Ectodermal cell (in vitro differentiated cells): Measurements from ENCODE around the gene SLC17A8.

Experiments
- H3K27ac ChIP-seq: 2 replicates; pipeline ENCODE4 v1.7.0; 2013; ENCODE audit warnings: mild to moderate bottlenecking, low read depth, low read length; ENCODE audit not compliant: insufficient read depth, poor library complexity, severe bottlenecking
- H3K27me3 ChIP-seq: 2 replicates; pipeline ENCODE4 v1.7.0; 2013; ENCODE audit warnings: mild to moderate bottlenecking, low read length; ENCODE audit not compliant: insufficient read depth, control insufficient read depth, poor library complexity, severe bottlenecking
- H3K36me3 ChIP-seq: one replicate; pipeline ENCODE4 v1.7.0; 2013; ENCODE audit warnings: low read length; ENCODE audit not compliant: control insufficient read depth, insufficient read depth
- H3K4me1 ChIP-seq: one replicate; pipeline ENCODE4 v1.7.0; 2013; ENCODE audit warnings: low read length; ENCODE audit not compliant: control insufficient read depth, insufficient read depth
- H3K4me3 ChIP-seq: 2 replicates; pipeline ENCODE4 v1.7.0; 2013; ENCODE audit warnings: low read depth, low read length, control low read depth; ENCODE audit not compliant: insufficient read depth
- H3K9me3 ChIP-seq: 2 replicates; pipeline ENCODE4 v1.7.0; 2013; ENCODE audit warnings: mild to moderate bottlenecking, low read length, moderate library complexity; ENCODE audit not compliant: control insufficient read depth
- WGBS, 2 experiments: methylation state at CpG; one replicate each; pipeline ENCODE4 v1.1.7; 2013; ENCODE audit warnings: missing lambda C conversion rate in 2 of 2; 5-methylcytosine and 5-hydroxymethylcytosine counted together

Gene SLC17A8

GRCh38 chr12:100365411-100365810, 8.5 kb downstream of the SLC17A8 start:
- Histone ChIP-seq H3K9me3 (no peaks in the 10 kb centered on the region), H3K4me1 (no peaks in the 10 kb centered on the region), H3K4me3 (no peak overlapping the region), H3K27me3 (no peaks in the 10 kb centered on the region), H3K36me3 (no peaks in the 10 kb centered on the region), H3K27ac (no peak overlapping the region)
- WGBS, 2 experiments = 98% methylated on average over 2 of the region's 2 CpGs

DNA sequence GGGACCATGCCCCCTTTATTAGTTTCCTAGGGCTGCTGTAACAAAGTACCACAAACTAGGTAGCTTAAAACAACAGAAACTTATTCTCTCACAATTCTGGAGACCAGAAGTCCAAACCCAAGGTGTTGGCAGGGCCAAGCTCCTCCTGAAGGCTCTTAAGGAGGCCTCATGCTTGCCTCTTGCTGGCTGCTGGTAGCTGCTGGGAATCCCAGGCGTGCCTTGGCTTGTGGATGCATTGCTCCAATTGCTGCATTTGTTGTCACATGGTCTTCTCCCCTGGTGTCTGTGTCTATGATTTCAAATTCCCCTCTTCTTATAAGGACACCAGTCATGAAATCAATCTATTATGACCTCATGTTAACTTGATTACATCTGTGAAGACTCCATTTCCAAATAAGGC, 11.2 kb downstream of the SLC17A8 start:
- no peak overlapping the region for H3K4me3 ChIP-seq
- H3K9me3 ChIP-seq = no peaks in the 10 kb centered on the region
- no peaks in the 10 kb centered on the region for H3K27me3 ChIP-seq
- peaks cover 10% of the 10 kb centered on the region for H3K4me1 ChIP-seq
- H3K36me3 ChIP-seq = no peaks in the 10 kb centered on the region
- WGBS, 2 experiments = 90 to 93% methylated on average over 1 of the region's 1 CpG
- no peak overlapping the region for H3K27ac ChIP-seq

- H3K9me3 ChIP-seq = no peaks in the 10 kb centered on the region
- no peaks in the 10 kb centered on the region for H3K36me3 ChIP-seq
- 72 to 88% methylated on average over 4 to 6 of the region's 6 CpGs for WGBS, 2 experiments
- no peak overlapping the region for H3K4me3 ChIP-seq
- peaks cover 12% of the 10 kb centered on the region for H3K4me1 ChIP-seq
- H3K27ac ChIP-seq = no peak overlapping the region
- H3K27me3 ChIP-seq = no peaks in the 10 kb centered on the region
Observed at GRCh38 chr12:100371146-100371545, 14.3 kb downstream of the SLC17A8 start.

GRCh38 chr12:100372853-100373640, 16.2 kb downstream of the SLC17A8 start:
- 45 to 47% methylated on average over 8 to 11 of the region's 11 CpGs for WGBS, 2 experiments
- no peak overlapping the region for H3K27ac ChIP-seq

DNA sequence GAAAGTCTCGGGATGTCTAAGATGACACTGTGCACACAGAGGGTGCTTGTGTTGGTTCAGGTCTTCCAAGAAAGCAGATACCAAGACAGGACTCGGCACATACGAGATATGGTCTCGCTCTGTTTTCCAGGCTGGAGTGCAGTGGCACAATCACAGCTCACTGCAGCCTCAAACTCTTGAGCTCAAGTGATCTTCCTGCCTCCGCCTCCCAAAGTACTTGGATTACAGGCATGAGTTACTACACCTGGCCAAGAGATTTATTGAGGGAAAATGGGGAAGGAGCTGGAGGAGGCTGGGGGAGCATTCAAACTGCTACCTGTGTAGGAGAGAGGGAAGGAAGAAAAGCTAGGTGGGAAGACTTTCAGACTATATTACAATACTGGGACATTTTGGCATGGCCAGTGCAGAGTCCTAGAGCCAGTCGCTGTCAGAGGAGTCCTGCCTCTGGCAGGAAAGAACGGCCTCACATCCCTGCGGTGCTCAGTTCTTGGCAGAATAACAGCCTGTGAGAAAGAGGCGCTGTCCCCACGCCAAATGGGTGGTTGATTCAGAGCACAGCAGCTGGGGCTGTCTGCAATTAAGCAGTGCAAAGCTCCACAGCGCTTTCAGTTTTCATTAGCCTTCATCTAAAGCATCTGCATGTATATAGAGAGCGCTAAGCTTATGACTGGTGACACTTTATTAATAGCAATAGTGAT, 18.3 kb downstream of the SLC17A8 start:
- 76 to 77% methylated on average over 11 to 12 of the region's 12 CpGs for WGBS, 2 experiments
- peaks cover 12% of the 10 kb centered on the region for H3K4me1 ChIP-seq
- no peaks in the 10 kb centered on the region for H3K36me3 ChIP-seq
- no peaks in the 10 kb centered on the region for H3K27me3 ChIP-seq
- no peaks in the 10 kb centered on the region for H3K9me3 ChIP-seq
- H3K27ac ChIP-seq = no peak overlapping the region
- no peak overlapping the region for H3K4me3 ChIP-seq

More at GRCh38 chr12:100372853-100373640, 16.2 kb downstream of the SLC17A8 start:
- Histone ChIP-seq H3K4me1 (peaks cover 12% of the 10 kb centered on the region), H3K4me3 (no peak overlapping the region), H3K9me3 (no peaks in the 10 kb centered on the region), H3K36me3 (no peaks in the 10 kb centered on the region), H3K27me3 (no peaks in the 10 kb centered on the region)

DNA sequence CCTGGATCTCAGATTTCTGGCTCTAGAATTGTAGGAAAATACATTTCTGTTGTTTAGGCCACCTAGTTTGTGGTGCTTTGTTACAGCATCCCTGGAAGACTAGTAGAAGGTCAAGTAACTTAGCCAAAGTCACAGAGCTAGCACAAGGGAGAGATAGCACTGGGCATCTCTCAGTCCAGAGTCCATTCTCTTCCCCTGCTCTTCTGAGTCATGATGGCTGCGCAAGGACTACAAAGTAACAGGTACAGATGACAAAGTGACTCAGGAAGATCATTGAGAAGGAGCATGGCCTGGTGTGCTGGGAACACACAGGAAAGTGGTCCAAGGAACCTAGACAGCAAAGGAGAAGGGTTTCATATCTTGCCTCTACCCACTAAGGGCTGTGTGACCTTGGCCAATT, 19.3 kb downstream of the SLC17A8 start:
- Histone ChIP-seq H3K27ac (no peak overlapping the region), H3K9me3 (no peaks in the 10 kb centered on the region), H3K4me3 (no peak overlapping the region), H3K4me1 (peaks cover 5% of the 10 kb centered on the region), H3K36me3 (no peaks in the 10 kb centered on the region), H3K27me3 (no peaks in the 10 kb centered on the region)
- whole genome bisulfite sequencing, 2 experiments = 100% methylated on average over 1 of the region's 1 CpG

DNA sequence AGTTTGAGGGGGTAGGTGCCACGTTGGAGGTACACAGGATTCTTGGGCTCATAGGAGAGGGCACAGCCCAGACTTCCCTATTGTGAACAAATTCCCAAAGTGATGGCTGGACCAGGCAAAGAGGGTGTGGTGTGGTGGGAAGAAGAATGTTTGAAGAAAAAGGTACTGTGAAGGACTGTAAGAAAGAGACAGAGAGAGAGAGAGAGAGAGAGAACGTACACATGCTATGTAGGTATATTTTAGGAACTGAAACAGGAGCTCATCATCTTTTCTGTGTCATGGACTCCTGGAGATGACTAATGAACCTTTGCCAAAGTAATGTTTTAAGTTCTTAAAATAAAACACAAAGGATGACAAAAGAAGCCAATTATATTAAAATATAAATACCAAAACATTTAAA, 24.5 kb downstream of the SLC17A8 start:
- Histone ChIP-seq H3K4me1 (no peaks in the 10 kb centered on the region), H3K9me3 (no peaks in the 10 kb centered on the region), H3K36me3 (no peaks in the 10 kb centered on the region), H3K27me3 (no peaks in the 10 kb centered on the region), H3K27ac (no peak overlapping the region), H3K4me3 (no peak overlapping the region)
- 92 to 93% methylated on average over 2 of the region's 2 CpGs for WGBS, 2 experiments

DNA sequence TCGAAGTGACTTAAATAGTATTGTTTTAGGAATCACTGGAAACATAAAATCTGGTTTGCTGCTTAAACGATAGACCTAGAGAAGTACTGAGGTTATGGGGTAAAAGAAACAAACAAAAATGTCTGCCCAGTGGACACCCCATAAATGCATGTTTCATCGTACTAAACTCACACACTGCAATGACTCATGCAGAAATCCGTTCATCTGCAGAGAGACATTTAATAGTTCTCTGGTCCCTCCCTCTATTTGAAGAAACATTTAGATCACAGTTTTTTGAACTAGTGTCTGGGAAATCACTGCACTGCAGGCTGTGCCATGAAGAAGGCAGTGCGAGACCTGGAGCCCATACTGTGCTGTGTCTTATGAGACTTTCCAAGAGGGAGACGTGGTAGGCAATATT, 25.5 kb downstream of the SLC17A8 start:
- H3K36me3 ChIP-seq = no peaks in the 10 kb centered on the region
- no peaks in the 10 kb centered on the region for H3K4me1 ChIP-seq
- H3K27ac ChIP-seq = no peak overlapping the region
- H3K9me3 ChIP-seq = no peaks in the 10 kb centered on the region
- no peak overlapping the region for H3K4me3 ChIP-seq
- H3K27me3 ChIP-seq = no peaks in the 10 kb centered on the region
- 95 to 96% methylated on average over 6 of the region's 6 CpGs for WGBS, 2 experiments

GRCh38 chr12:100383586-100384558, 27.0 kb downstream of the SLC17A8 start:
- Histone ChIP-seq H3K27ac (no peak overlapping the region), H3K9me3 (no peaks in the 10 kb centered on the region), H3K36me3 (no peaks in the 10 kb centered on the region), H3K4me3 (no peak overlapping the region), H3K27me3 (no peaks in the 10 kb centered on the region), H3K4me1 (no peaks in the 10 kb centered on the region)
- WGBS, 2 experiments = 96 to 99% methylated on average over 8 to 9 of the region's 9 CpGs

- Histone ChIP-seq H3K27me3 (no peaks in the 10 kb centered on the region), H3K4me3 (no peak overlapping the region), H3K4me1 (no peaks in the 10 kb centered on the region), H3K27ac (no peak overlapping the region), H3K36me3 (no peaks in the 10 kb centered on the region), H3K9me3 (no peaks in the 10 kb centered on the region)
- WGBS, 2 experiments = 80 to 86% methylated on average over 5 of the region's 5 CpGs
Observed at GRCh38 chr12:100384559-100384935, 27.7 kb downstream of the SLC17A8 start.
